Liver (tissue), 9 donors: ENCODE measurements around the gene NUB1. TPM values are rescaled to one million over a fixed set of nuclear protein-coding genes. Genes with fewer than 3 reads are reported as not detected.

Source experiments
- DNase-seq: peaks from one replicate; pipeline ENCODE4 v3.0.0-alpha.2; 2017; ENCODE audit warnings: low spot score
- H3K27ac ChIP-seq, 2 donors: one replicate each; pipeline ENCODE4 v1.7.0; 2013; ENCODE audit warnings: inconsistent platforms in 2 of 2, low read length in 2 of 2, control low read depth in 1 of 2, low read depth in 1 of 2, mild to moderate bottlenecking in 1 of 2
- H3K27me3 ChIP-seq, 4 donors: one replicate each; pipeline versions ENCODE4 v1.6.1 to v1.7.0; 2013; ENCODE audit warnings: low read length in 3 of 4, inconsistent platforms in 1 of 4, mild to moderate bottlenecking in 1 of 4, moderate library complexity in 1 of 4; ENCODE audit not compliant: control insufficient read depth in 4 of 4, insufficient read depth in 4 of 4
- H3K36me3 ChIP-seq, 4 donors: one replicate each; pipeline versions ENCODE4 v1.6.1 to v1.7.0; 2013; ENCODE audit warnings: low read length in 3 of 4, mild to moderate bottlenecking in 3 of 4, low read depth in 1 of 4, moderate library complexity in 1 of 4; ENCODE audit not compliant: control insufficient read depth in 4 of 4, insufficient read depth in 3 of 4
- H3K4me1 ChIP-seq, 4 donors: one replicate each; pipeline versions ENCODE4 v1.6.1 to v1.7.0; 2013; ENCODE audit warnings: low read length in 3 of 4, mild to moderate bottlenecking in 3 of 4, moderate library complexity in 1 of 4; ENCODE audit not compliant: control insufficient read depth in 4 of 4, insufficient read depth in 4 of 4
- H3K4me3 ChIP-seq, 3 donors: one replicate each; pipeline versions ENCODE4 v1.6.1 to v1.7.0; 2013; ENCODE audit warnings: low read length in 3 of 3, control low read depth in 1 of 3, low read depth in 1 of 3, mild to moderate bottlenecking in 1 of 3
- H3K9ac ChIP-seq, 2 donors: one replicate each; pipeline ENCODE4 v1.7.0; 2013; ENCODE audit warnings: low read length in 2 of 2, mild to moderate bottlenecking in 2 of 2, moderate library complexity in 2 of 2, control low read depth in 1 of 2, low read depth in 1 of 2
- H3K9me3 ChIP-seq, 4 donors: one replicate each; pipeline versions ENCODE4 v1.6.1 to v1.7.0; 2013; ENCODE audit warnings: low read length in 3 of 4; ENCODE audit not compliant: control insufficient read depth in 4 of 4
- ATF3 ChIP-seq: IDR thresholded peaks from 2 replicates; pipeline ENCODE4 v1.6.1; 2016; ENCODE audit warnings: antibody characterized with exemption
- CTCF ChIP-seq: fragments of 150-350 bp; IDR thresholded peaks from 2 replicates; pipeline ENCODE4 v1.5.1; 2017; ENCODE audit warnings: improper control_type of control experiment, low read depth, low read length; ENCODE audit not compliant: missing input control
- EGR1 ChIP-seq, 2 donors: IDR thresholded peaks; 2 replicates each; pipeline ENCODE4 v1.6.1; 2016 to 2018; ENCODE audit warnings: antibody characterized with exemption in 2 of 2, low read depth in 2 of 2
- FOXA1 ChIP-seq: IDR thresholded peaks from 2 replicates; pipeline ENCODE4 v1.6.1; 2016; ENCODE audit warnings: antibody characterized with exemption
- FOXA2 ChIP-seq: IDR thresholded peaks from 2 replicates; pipeline ENCODE4 v1.6.1; 2016; ENCODE audit warnings: antibody characterized with exemption
- GABPA ChIP-seq, 2 donors: IDR thresholded peaks in 1 of 2; conservative IDR thresholded peaks in 1 of 2; 2 replicates each; pipeline ENCODE4 v1.6.1; 2016; ENCODE audit warnings: antibody characterized with exemption in 2 of 2, mild to moderate bottlenecking in 1 of 2, moderate library complexity in 1 of 2
- HNF4A ChIP-seq, 2 donors: conservative IDR thresholded peaks; 2 replicates each; pipeline ENCODE4 v1.6.1; 2016; ENCODE audit warnings: antibody characterized with exemption in 2 of 2, mild to moderate bottlenecking in 2 of 2
- HNF4G ChIP-seq: IDR thresholded peaks from 2 replicates; pipeline ENCODE4 v1.6.1; 2016; ENCODE audit warnings: antibody characterized with exemption
- JUND ChIP-seq, 2 donors: IDR thresholded peaks; 2 replicates each; pipeline ENCODE4 v1.6.1; 2016; ENCODE audit warnings: antibody characterized with exemption in 2 of 2
- MAX ChIP-seq: IDR thresholded peaks from 2 replicates; pipeline ENCODE4 v1.6.1; 2016; ENCODE audit warnings: antibody characterized with exemption
- NR2F2 ChIP-seq: IDR thresholded peaks from 2 replicates; pipeline ENCODE4 v1.6.1; 2016; ENCODE audit warnings: antibody characterized with exemption
- REST ChIP-seq: IDR thresholded peaks from 2 replicates; pipeline ENCODE4 v1.6.1; 2016; ENCODE audit warnings: antibody characterized with exemption, mild to moderate bottlenecking
- RXRA ChIP-seq, 2 donors: IDR thresholded peaks; 2 replicates each; pipeline ENCODE4 v1.6.1; 2017 to 2018; ENCODE audit warnings: antibody characterized with exemption in 2 of 2, mild to moderate bottlenecking in 1 of 2
- SP1 ChIP-seq: IDR thresholded peaks from 2 replicates; pipeline ENCODE4 v1.6.1; 2018; ENCODE audit warnings: antibody characterized with exemption, mild to moderate bottlenecking
- TAF1 ChIP-seq: conservative IDR thresholded peaks from 2 replicates; pipeline ENCODE4 v1.6.1; 2016; ENCODE audit warnings: antibody characterized with exemption, mild to moderate bottlenecking
- YY1 ChIP-seq: IDR thresholded peaks from 2 replicates; pipeline ENCODE4 v1.6.1; 2016; ENCODE audit warnings: antibody characterized with exemption, mild to moderate bottlenecking
- ZBTB33 ChIP-seq: IDR thresholded peaks from 2 replicates; pipeline ENCODE4 v1.6.1; 2016; ENCODE audit warnings: antibody characterized with exemption
- WGBS: extraction: QIAGEN DNeasy Blood & Tissue Kit; methylation state at CpG from one replicate; pipeline ENCODE4 v1.1.7; 2013; 5-methylcytosine and 5-hydroxymethylcytosine counted together
- polyA plus RNA-seq, 2 donors: library from polyadenylated mRNA; stranded (reverse) in 1 of 2; unstranded in 1 of 2; fragments of 200-250 nt in 1 of 2; fragments of >200 nt in 1 of 2; fragmentation: Nextera tagmentation in 1 of 2; extraction: Ambion mirVana in 1 of 2; gene quantifications; one replicate each; pipeline versions ENCODE4 v1.2.1 to v1.2.3, GENCODE V29; 2013 to 2015
- total RNA-seq, 2 donors: library from RNA; depleted of rRNA; stranded (reverse); fragments of >200 nt; gene quantifications; one replicate each; pipeline ENCODE4 v1.2.3, GENCODE V29; 2014
- donor health status: healthy.
- donor health status: healthy.
- donor health status: healthy.
- donor health status: healthy.
- donor health status: healthy.

Gene NUB1
- total and polyA plus RNA-seq, 4 donors = 14.0 to 27.9 (median 18.8) TPM

GRCh38 chr7:151399906-151400305 is 58.3 kb downstream of the NUB1 start:
- no peaks in the 10 kb centered on the region for H3K9me3 ChIP-seq
- no peaks in the 10 kb centered on the region for H3K36me3 ChIP-seq
- peaks cover 7 to 15% (median 13%) of the 10 kb centered on the region in 4 donors for H3K4me1 ChIP-seq
- no peaks in the 10 kb centered on the region for H3K27me3 ChIP-seq
- WGBS = 91% methylated on average over 14 of the region's 14 CpGs
- no peak for DNase-seq
- H3K27ac ChIP-seq = no peak overlapping the region
- TF ChIP-seq YY1 (no peak), EGR1 (IDR thresholded peaks at IDR 0.05; ENCODE audit: low read depth in 2 of 2) (no peak), GABPA (IDR thresholded peaks at IDR 0.05 in 1 of 2, conservative IDR thresholded peaks at IDR 0.05 in 1 of 2) (no peak), MAX (no peak), NR2F2 (no peak), TAF1 (no peak), JUND (IDR thresholded peaks at IDR 0.05) (no peak), ATF3 (no peak), RXRA (IDR thresholded peaks at IDR 0.05) (no peak)
- H3K4me3 ChIP-seq = no peak overlapping the region
- H3K9ac ChIP-seq = no peak overlapping the region

- Histone ChIP-seq H3K27me3 (no peaks in the 10 kb centered on the region), H3K9ac (no peak overlapping the region), H3K9me3 (no peaks in the 10 kb centered on the region), H3K27ac (no peak overlapping the region), H3K4me3 (no peak overlapping the region), H3K4me1 (peaks cover 7 to 15% (median 13%) of the 10 kb centered on the region in 4 donors), H3K36me3 (no peaks in the 10 kb centered on the region)
- no peak for TF ChIP-seq FOXA1
- 73% methylated on average over 14 of the region's 14 CpGs for WGBS
- DNase-seq = no peak
Observed at GRCh38 chr7:151400626-151401315, 59.2 kb downstream of the NUB1 start.

- Histone ChIP-seq H3K9me3 (no peaks in the 10 kb centered on the region), H3K4me3 (no peak overlapping the region), H3K36me3 (no peaks in the 10 kb centered on the region), H3K27me3 (no peaks in the 10 kb centered on the region), H3K9ac (no peak overlapping the region), H3K27ac (no peak overlapping the region), H3K4me1 (peaks cover 7 to 15% (median 13%) of the 10 kb centered on the region in 4 donors)
- TF ChIP-seq HNF4A (conservative IDR thresholded peaks at IDR 0.05) (no peak), GABPA (IDR thresholded peaks at IDR 0.05 in 1 of 2, conservative IDR thresholded peaks at IDR 0.05 in 1 of 2) (no peak), JUND (IDR thresholded peaks at IDR 0.05) (no peak), FOXA1 (no peak), CTCF (no peak), EGR1 (IDR thresholded peaks at IDR 0.05; ENCODE audit: low read depth in 2 of 2) (no peak), MAX (no peak), HNF4G (no peak), SP1 (no peak), TAF1 (no peak), REST (no peak), NR2F2 (no peak), ATF3 (no peak), ZBTB33 (no peak), FOXA2 (no peak), YY1 (no peak)
- DNase-seq = no peak
- WGBS = 84% methylated on average over 16 of the region's 16 CpGs
Observed at GRCh38 chr7:151402029-151402835, 60.6 kb downstream of the NUB1 start.
